Effector memory CD8-positive, alpha-beta T cell (primary cell): ENCODE data around the gene GAR1.
"Not testable (repeated sequence)": the region's sequence is repeated elsewhere in the genome, so short reads cannot be mapped to it uniquely, and the experiment has no call there.

ENCODE experiments used
- ATAC-seq: fragments of 150-1000 bp; cut with Tn5 transposase; replicated peaks from 2 replicates; pipeline ENCODE4 v1.10.0; 2021; ENCODE audit warnings: mild to moderate bottlenecking, moderate library complexity
- DNase-seq, 3 experiments: peaks; one replicate each; pipeline ENCODE4 v3.0.0; 2021
- H3K27ac Mint-ChIP-seq, 2 donors: one replicate each; pipeline ENCODE4 v1.8.0; 2022; ENCODE audit warnings: mild to moderate bottlenecking in 2 of 2, mixed read lengths in 2 of 2, moderate library complexity in 2 of 2
- H3K27me3 Mint-ChIP-seq, 2 donors: one replicate each; pipeline ENCODE4 v1.8.0; 2022; ENCODE audit warnings: mixed read lengths in 2 of 2
- H3K36me3 Mint-ChIP-seq: one replicate; pipeline ENCODE4 v1.8.0; 2022; ENCODE audit warnings: mild to moderate bottlenecking, moderate library complexity, mixed read lengths; ENCODE audit not compliant: insufficient read depth
- H3K4me1 Mint-ChIP-seq, 2 donors: one replicate each; pipeline ENCODE4 v1.8.0; 2022; ENCODE audit warnings: low read depth in 2 of 2, mixed read lengths in 2 of 2
- H3K4me3 Mint-ChIP-seq, 2 donors: one replicate each; pipeline ENCODE4 v1.8.0; 2022; ENCODE audit warnings: mild to moderate bottlenecking in 2 of 2, mixed read lengths in 2 of 2, moderate library complexity in 2 of 2
- H3K9me3 Mint-ChIP-seq, 2 donors: one replicate each; pipeline ENCODE4 v1.8.0; 2022; ENCODE audit warnings: mixed read lengths in 2 of 2

GAR1 gene

GRCh38 chr4:109859426-109860300 lies 44.1 kb downstream of the GAR1 start:
- not testable (repeated sequence) for DNase-seq, ATAC-seq, H3K4me3 Mint-ChIP-seq, H3K27me3 Mint-ChIP-seq, H3K36me3 Mint-ChIP-seq, H3K4me1 Mint-ChIP-seq, H3K9me3 Mint-ChIP-seq, H3K27ac Mint-ChIP-seq

GRCh38 chr4:109861271-109861670 lies 45.7 kb downstream of the GAR1 start:
- no peak for DNase-seq
- H3K27me3 Mint-ChIP-seq, result no peaks in the 10 kb centered on the region
- H3K4me3 Mint-ChIP-seq, result no peak overlapping the region
- H3K9me3 Mint-ChIP-seq, result peaks cover 0 to 6% of the 10 kb centered on the region in 2 donors
- no peaks in the 10 kb centered on the region for H3K36me3 Mint-ChIP-seq
- no peak overlapping the region for H3K27ac Mint-ChIP-seq
- H3K4me1 Mint-ChIP-seq, result no peaks in the 10 kb centered on the region
- ATAC-seq, result no peak

GRCh38 chr4:109861916-109862511 lies 46.5 kb downstream of the GAR1 start:
- ATAC-seq, result no peak
- H3K9me3 Mint-ChIP-seq, result peaks cover 0 to 6% of the 10 kb centered on the region in 2 donors
- H3K27me3 Mint-ChIP-seq, result no peaks in the 10 kb centered on the region

GRCh38 chr4:109864134-109864533 lies 48.6 kb downstream of the GAR1 start:
- no peak overlapping the region for H3K27ac Mint-ChIP-seq
- no peak for DNase-seq
- H3K4me1 Mint-ChIP-seq, result no peaks in the 10 kb centered on the region
- no peak for ATAC-seq
- no peaks in the 10 kb centered on the region for H3K36me3 Mint-ChIP-seq
- no peak overlapping the region for H3K4me3 Mint-ChIP-seq
- H3K9me3 Mint-ChIP-seq, result no peaks in the 10 kb centered on the region
- no peaks in the 10 kb centered on the region for H3K27me3 Mint-ChIP-seq

More at GRCh38 chr4:109861916-109862511, 46.5 kb downstream of the GAR1 start:
- Mint-ChIP-seq H3K27ac (no peak overlapping the region), H3K36me3 (no peaks in the 10 kb centered on the region), H3K4me3 (no peak overlapping the region), H3K4me1 (no peaks in the 10 kb centered on the region)
- no peak for DNase-seq

- ATAC-seq, result no peak
- no peak for DNase-seq
- no peak overlapping the region for H3K4me3 Mint-ChIP-seq
- H3K27ac Mint-ChIP-seq, result no peak overlapping the region
- H3K9me3 Mint-ChIP-seq, result no peaks in the 10 kb centered on the region
- H3K4me1 Mint-ChIP-seq, result no peaks in the 10 kb centered on the region
- no peaks in the 10 kb centered on the region for H3K27me3 Mint-ChIP-seq
- no peaks in the 10 kb centered on the region for H3K36me3 Mint-ChIP-seq
Measured at GRCh38 chr4:109870061-109870460, 54.5 kb downstream of the GAR1 start.

GRCh38 chr4:109872065-109872464 lies 56.5 kb downstream of the GAR1 start:
- no peak overlapping the region for H3K27ac Mint-ChIP-seq

DNA sequence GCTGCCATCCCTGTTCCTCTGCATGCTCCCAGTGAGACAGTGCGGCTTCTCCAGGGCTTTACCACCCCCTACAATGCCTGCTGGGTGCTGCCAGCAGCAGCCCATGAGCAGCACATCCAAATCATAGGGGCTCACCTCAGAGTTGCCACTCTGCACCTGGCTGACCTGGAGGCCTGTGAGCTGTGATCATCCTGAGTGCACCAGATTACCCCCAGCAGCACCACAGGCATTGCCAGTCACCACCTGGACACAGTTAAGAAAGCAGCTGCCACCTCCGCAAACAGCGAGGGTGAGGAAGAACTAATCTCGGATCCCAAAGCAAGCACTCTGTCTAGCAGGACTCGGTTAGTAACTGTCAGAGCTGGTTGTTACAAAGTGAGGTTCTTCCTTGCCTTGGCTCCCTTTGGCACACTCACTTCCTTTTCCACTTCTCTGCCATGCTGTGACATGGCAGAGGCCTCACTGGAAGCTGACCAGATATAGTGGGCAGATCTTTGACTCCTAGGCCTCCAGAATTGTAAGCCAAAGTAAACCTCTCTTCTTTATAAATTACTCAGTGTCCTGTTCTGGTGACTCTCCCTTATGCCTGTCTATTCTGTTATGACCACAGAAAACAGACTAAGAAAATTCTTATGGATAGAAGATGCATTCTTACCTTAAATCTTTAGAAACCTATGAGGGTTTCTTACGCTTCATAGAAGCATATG lies 57.5 kb downstream of the GAR1 start:
- ATAC-seq, result no peak
- no peaks in the 10 kb centered on the region for H3K36me3 Mint-ChIP-seq
- H3K27me3 Mint-ChIP-seq, result peaks cover 13 to 17% of the 10 kb centered on the region in 2 donors
- no peaks in the 10 kb centered on the region for H3K9me3 Mint-ChIP-seq
- no peak overlapping the region for H3K27ac Mint-ChIP-seq
- H3K4me3 Mint-ChIP-seq, result no peak overlapping the region
- DNase-seq, result no peak
- H3K4me1 Mint-ChIP-seq, result no peaks in the 10 kb centered on the region

More at GRCh38 chr4:109872065-109872464, 56.5 kb downstream of the GAR1 start:
- Mint-ChIP-seq H3K4me1 (no peaks in the 10 kb centered on the region), H3K27me3 (peaks cover 6 to 11% of the 10 kb centered on the region in 2 donors), H3K36me3 (no peaks in the 10 kb centered on the region), H3K4me3 (no peak overlapping the region), H3K9me3 (no peaks in the 10 kb centered on the region)
- DNase-seq, result no peak
- ATAC-seq, result no peak

GRCh38 chr4:109873791-109874514 lies 58.4 kb downstream of the GAR1 start:
- H3K36me3 Mint-ChIP-seq, result no peaks in the 10 kb centered on the region
- peaks cover 15 to 26% of the 10 kb centered on the region in 2 donors for H3K27me3 Mint-ChIP-seq
- H3K9me3 Mint-ChIP-seq, result no peaks in the 10 kb centered on the region
- ATAC-seq, result no peak
- no peaks in the 10 kb centered on the region for H3K4me1 Mint-ChIP-seq
- no peak overlapping the region for H3K4me3 Mint-ChIP-seq
- H3K27ac Mint-ChIP-seq, result no peak overlapping the region
- no peak for DNase-seq
